ENCODE measurements around the gene FAM20C.

The FAM20C gene

GRCh38 chr7:209906-210305 lies 17.5 kb downstream of the FAM20C start:
- H3K9ac ChIP-seq, result peak overlapping the region in 9 of 11 experiments; percentile 9 to 53 (median 26); a peak in 7 of 22 replicates
- peaks cover 37 to 99% (median 76%) of the 10 kb centered on the region in 11 experiments; a peak in 21 of 22 replicates for H4K20me1 ChIP-seq
- peaks cover 44 to 60% (median 47%) of the 10 kb centered on the region in 10 experiments for H3K4me1 ChIP-seq
- peaks cover 0 to 18% (median 12%) of the 10 kb centered on the region in 11 experiments; a peak in 16 of 22 replicates for H3K9me3 ChIP-seq (replicated peaks in 1 of 11)
- peak overlapping the region; percentile 35 to 88 (median 60) for H3K4me2 ChIP-seq
- peaks cover 49 to 93% (median 74%) of the 10 kb centered on the region in 11 experiments for H3K36me3 ChIP-seq
- H3K27me3 ChIP-seq, result no peaks in the 10 kb centered on the region
- no peak for TF ChIP-seq Cebpa-rat (IDR thresholded peaks at IDR 0.05)
- no peak overlapping the region for H3K4me3 ChIP-seq
- peak overlapping the region in 4 of 11 experiments; percentile 9 to 41 (median 20); a peak in 3 of 22 replicates for H3K27ac ChIP-seq

- peaks cover 37 to 95% (median 71%) of the 10 kb centered on the region in 11 experiments; a peak in 21 of 22 replicates for H4K20me1 ChIP-seq
- peaks cover 43 to 89% (median 68%) of the 10 kb centered on the region in 11 experiments for H3K36me3 ChIP-seq
These were observed 18.1 kb downstream of the FAM20C start for GRCh38 chr7:210401-210925.

GRCh38 chr7:211033-211714 lies 18.8 kb downstream of the FAM20C start:
- Histone ChIP-seq H3K4me1 (peaks cover 45 to 60% (median 48%) of the 10 kb centered on the region in 10 experiments), H3K9ac (no peak overlapping the region), H4K20me1 (peaks cover 37 to 88% (median 64%) of the 10 kb centered on the region in 11 experiments; a peak in 21 of 22 replicates), H3K27me3 (no peaks in the 10 kb centered on the region), H3K36me3 (peaks cover 36 to 82% (median 61%) of the 10 kb centered on the region in 11 experiments), H3K4me2 (peak overlapping the region in 6 of 11 experiments; percentile 35 to 88 (median 61); a peak in 4 of 22 replicates), H3K27ac (no peak overlapping the region), H3K9me3 (replicated peaks in 1 of 11) (peaks cover 0 to 5% (median 0%) of the 10 kb centered on the region in 11 experiments; a peak in 3 of 22 replicates), H3K4me3 (no peak overlapping the region)
- no peak for TF ChIP-seq Cebpa-rat (IDR thresholded peaks at IDR 0.05)

More at GRCh38 chr7:210401-210925, 18.1 kb downstream of the FAM20C start:
- Histone ChIP-seq H3K9me3 (replicated peaks in 1 of 11) (peaks cover 0 to 12% (median 6%) of the 10 kb centered on the region in 11 experiments; a peak in 13 of 22 replicates), H3K4me1 (peaks cover 45 to 60% (median 48%) of the 10 kb centered on the region in 10 experiments), H3K9ac (peak overlapping the region in 7 of 11 experiments; percentile 9 to 53 (median 32); a peak in 4 of 22 replicates), H3K4me2 (peak overlapping the region; percentile 35 to 88 (median 60)), H3K27ac (peak overlapping the region in 3 of 11 experiments; percentile 9 to 41 (median 25); a peak in 3 of 22 replicates), H3K4me3 (no peak overlapping the region), H3K27me3 (no peaks in the 10 kb centered on the region)
- TF ChIP-seq Cebpa-rat (IDR thresholded peaks at IDR 0.05), result no peak

- peaks cover 45 to 60% (median 52%) of the 10 kb centered on the region in 10 experiments for H3K4me1 ChIP-seq
- H3K36me3 ChIP-seq, result peaks cover 33 to 81% (median 57%) of the 10 kb centered on the region in 11 experiments
- H3K27ac ChIP-seq, result no peak overlapping the region
- H3K27me3 ChIP-seq, result no peaks in the 10 kb centered on the region
- no peak for TF ChIP-seq Cebpa-rat (IDR thresholded peaks at IDR 0.05)
- H4K20me1 ChIP-seq, result peaks cover 37 to 87% (median 64%) of the 10 kb centered on the region in 11 experiments; a peak in 21 of 22 replicates
- H3K4me3 ChIP-seq, result no peak overlapping the region
- H3K4me2 ChIP-seq, result no peak overlapping the region
- H3K9me3 ChIP-seq (replicated peaks in 1 of 11), result peaks cover 0 to 5% (median 0%) of the 10 kb centered on the region in 11 experiments; a peak in 1 of 22 replicates
- no peak overlapping the region for H3K9ac ChIP-seq
These were observed 19.3 kb downstream of the FAM20C start for GRCh38 chr7:211715-212058.

GRCh38 chr7:212754-213153 lies 20.4 kb downstream of the FAM20C start:
- Histone ChIP-seq H3K9me3 (replicated peaks in 1 of 11) (peaks cover 0 to 5% (median 0%) of the 10 kb centered on the region in 11 experiments; a peak in 1 of 22 replicates), H3K4me1 (peaks cover 39 to 54% (median 50%) of the 10 kb centered on the region in 10 experiments), H3K36me3 (peaks cover 36 to 86% (median 66%) of the 10 kb centered on the region in 11 experiments), H3K27me3 (no peaks in the 10 kb centered on the region), H3K4me3 (no peak overlapping the region), H3K27ac (no peak overlapping the region), H3K9ac (no peak overlapping the region), H3K4me2 (no peak overlapping the region), H4K20me1 (peaks cover 38 to 89% (median 68%) of the 10 kb centered on the region in 11 experiments; a peak in 21 of 22 replicates)
- no peak for TF ChIP-seq Cebpa-rat (IDR thresholded peaks at IDR 0.05)

GRCh38 chr7:213324-213993 lies 21.1 kb downstream of the FAM20C start:
- Histone ChIP-seq H3K9ac (no peak overlapping the region), H3K36me3 (peaks cover 43 to 86% (median 66%) of the 10 kb centered on the region in 11 experiments), H3K4me1 (peaks cover 32 to 47% (median 43%) of the 10 kb centered on the region in 10 experiments), H3K27ac (no peak overlapping the region), H3K4me3 (no peak overlapping the region), H3K4me2 (0 out of 22 replicates have a peak overlapping the region, but pooled peaks of 1 of the 11 experiments have one; percentile 8), H4K20me1 (peaks cover 31 to 89% (median 68%) of the 10 kb centered on the region in 11 experiments; a peak in 20 of 22 replicates), H3K27me3 (no peaks in the 10 kb centered on the region), H3K9me3 (replicated peaks in 1 of 11) (peaks cover 0 to 5% (median 0%) of the 10 kb centered on the region in 11 experiments; a peak in 1 of 22 replicates)
- TF ChIP-seq Cebpa-rat (IDR thresholded peaks at IDR 0.05), result no peak

GRCh38 chr7:214410-215212 lies 22.2 kb downstream of the FAM20C start:
- peaks cover 22 to 89% (median 68%) of the 10 kb centered on the region in 11 experiments; a peak in 21 of 22 replicates for H4K20me1 ChIP-seq
- 0 out of 22 replicates have a peak, but pooled peaks cover 0 to 4% (median 0%) of the 10 kb centered on the region in 11 experiments for H3K27me3 ChIP-seq
- peaks cover 0 to 5% (median 0%) of the 10 kb centered on the region in 11 experiments; a peak in 1 of 22 replicates for H3K9me3 ChIP-seq (replicated peaks in 1 of 11)
- H3K9ac ChIP-seq, result peak overlapping the region in 1 of 11 experiments; percentile 9; a peak in 1 of 22 replicates
- H3K4me1 ChIP-seq, result peaks cover 21 to 44% (median 38%) of the 10 kb centered on the region in 10 experiments
- no peak overlapping the region for H3K4me3 ChIP-seq
- peaks cover 40 to 86% (median 66%) of the 10 kb centered on the region in 11 experiments for H3K36me3 ChIP-seq
- no peak overlapping the region for H3K27ac ChIP-seq
- TF ChIP-seq Cebpa-rat (IDR thresholded peaks at IDR 0.05), result no peak
- H3K4me2 ChIP-seq, result peak overlapping the region in 7 of 11 experiments; percentile 1 to 52 (median 15); a peak in 7 of 22 replicates
